HG03342 (cell line): ENCODE results near the gene ARHGAP28.
"Not testable (repeated sequence)": the region's sequence is repeated elsewhere in the genome, so short reads cannot be mapped to it uniquely, and the experiment has no call there.

Experiments used
- ATAC-seq: cut with Tn5 transposase; IDR thresholded peaks from one replicate; pipeline ENCODE4 v1.9.1; 2021; ENCODE audit warnings: mild to moderate bottlenecking, moderate library complexity; ENCODE audit not compliant: unreplicated experiment

The ARHGAP28 gene

GRCh38 chr18:6807515-6808257 is 78.2 kb downstream of the ARHGAP28 start:
- ATAC-seq: no peak

DNA sequence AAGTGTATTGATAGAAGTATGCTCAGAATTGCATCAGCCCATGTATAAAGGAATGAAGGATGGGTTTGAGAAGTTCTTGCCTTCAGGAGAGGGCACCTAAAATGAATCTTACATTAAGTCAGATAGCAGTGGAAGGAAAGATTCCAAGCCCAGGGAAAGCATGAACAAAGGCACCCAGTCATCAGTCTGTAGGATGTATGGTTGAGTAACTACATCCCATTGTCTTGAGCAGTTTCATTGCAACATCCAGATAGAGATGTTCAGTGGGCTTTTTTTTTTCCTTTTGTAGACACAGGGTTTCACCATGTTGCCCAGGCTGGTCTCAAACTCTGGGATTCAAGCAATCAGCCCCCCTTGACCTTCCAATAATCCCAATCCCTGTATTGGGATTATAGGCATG is 80.7 kb downstream of the ARHGAP28 start:
- ATAC-seq: no peak

- ATAC-seq: no peak
Measured at GRCh38 chr18:6811816-6812215, 82.3 kb downstream of the ARHGAP28 start.

GRCh38 chr18:6814882-6815425 is 85.4 kb downstream of the ARHGAP28 start:
- no peak for ATAC-seq

DNA sequence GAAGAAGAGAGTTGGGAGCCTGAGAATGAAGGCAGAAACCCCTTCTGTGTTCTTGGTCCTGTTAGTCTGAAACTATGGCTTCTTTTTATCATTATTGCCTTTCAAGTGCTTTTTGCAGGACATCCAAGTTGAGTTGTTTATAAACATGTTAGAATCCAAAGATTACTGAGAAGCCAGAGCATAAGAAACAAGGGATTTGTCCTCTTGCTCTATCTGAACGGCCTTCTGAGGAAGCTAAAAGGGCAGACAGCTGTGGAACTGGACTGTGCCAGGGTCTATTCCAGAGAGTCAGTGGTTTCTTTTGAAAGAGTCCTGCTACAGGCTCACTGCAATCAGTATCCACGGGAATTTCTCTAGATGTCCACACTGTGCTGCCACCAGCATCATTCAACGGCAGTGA is 86.6 kb downstream of the ARHGAP28 start:
- ATAC-seq: no peak

- no peak for ATAC-seq
Measured at GRCh38 chr18:6819332-6819731, 89.8 kb downstream of the ARHGAP28 start.

- ATAC-seq: no peak
Measured at GRCh38 chr18:6820314-6820713, 90.8 kb downstream of the ARHGAP28 start.

DNA sequence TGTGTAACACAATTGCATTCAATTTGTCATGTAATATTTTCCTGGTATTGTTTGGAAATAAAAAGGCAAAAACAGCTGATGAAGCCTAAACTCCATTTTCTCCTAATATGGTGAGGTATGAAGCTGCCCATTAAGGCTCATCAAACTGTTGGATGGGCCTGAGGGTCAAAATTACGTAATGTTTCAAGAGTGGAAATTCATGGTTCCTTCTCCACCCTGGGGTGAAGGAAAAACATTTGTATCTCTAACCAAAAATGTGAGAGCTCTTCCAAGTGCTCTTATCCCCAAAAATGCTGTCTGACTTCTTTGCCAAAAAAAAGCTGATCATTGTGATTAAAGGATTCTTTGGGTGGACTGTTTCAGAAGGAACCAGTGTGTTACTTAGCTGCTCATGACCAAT is 91.8 kb downstream of the ARHGAP28 start:
- no peak for ATAC-seq

DNA sequence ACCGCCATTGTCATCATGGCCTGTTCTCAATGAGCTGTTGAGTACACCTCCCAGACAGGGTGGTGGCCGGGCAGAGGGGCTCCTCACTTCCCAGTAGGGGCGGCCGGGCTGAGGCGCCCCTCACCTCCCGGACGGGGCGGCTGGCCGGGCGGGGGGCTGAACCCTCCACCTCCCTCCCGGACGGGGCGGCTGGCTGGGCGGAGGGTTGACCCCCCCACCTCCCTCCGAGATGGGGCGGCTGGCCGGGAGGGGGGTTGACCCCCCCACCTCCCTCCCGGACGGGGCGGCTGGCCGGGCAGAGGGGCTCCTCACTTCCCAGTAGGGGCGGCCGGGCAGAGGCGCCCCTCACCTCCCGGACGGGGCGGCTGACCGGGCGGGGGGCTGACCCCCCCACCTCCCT is 97.6 kb downstream of the ARHGAP28 start:
- not testable (repeated sequence) for ATAC-seq

DNA sequence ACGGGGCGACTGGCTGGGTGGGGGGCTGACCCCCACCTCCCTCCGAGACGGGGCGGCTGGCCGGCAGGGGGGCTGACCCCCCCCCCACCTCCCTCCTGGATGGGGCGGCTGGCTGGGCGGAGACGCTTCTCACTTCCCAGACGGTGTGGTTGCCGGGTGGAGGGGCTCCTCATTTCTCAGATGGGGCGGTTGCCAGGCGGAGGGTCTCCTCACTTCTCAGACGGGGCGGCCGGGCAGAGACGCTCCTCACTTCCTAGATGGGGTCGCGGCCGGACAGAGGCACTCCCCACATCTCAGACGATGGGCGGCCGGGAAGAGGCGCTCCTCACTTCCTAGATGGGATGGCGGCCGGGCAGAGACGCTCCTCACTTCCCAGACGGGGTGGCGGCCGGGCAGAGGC is 98.0 kb downstream of the ARHGAP28 start:
- not testable (repeated sequence) for ATAC-seq

DNA sequence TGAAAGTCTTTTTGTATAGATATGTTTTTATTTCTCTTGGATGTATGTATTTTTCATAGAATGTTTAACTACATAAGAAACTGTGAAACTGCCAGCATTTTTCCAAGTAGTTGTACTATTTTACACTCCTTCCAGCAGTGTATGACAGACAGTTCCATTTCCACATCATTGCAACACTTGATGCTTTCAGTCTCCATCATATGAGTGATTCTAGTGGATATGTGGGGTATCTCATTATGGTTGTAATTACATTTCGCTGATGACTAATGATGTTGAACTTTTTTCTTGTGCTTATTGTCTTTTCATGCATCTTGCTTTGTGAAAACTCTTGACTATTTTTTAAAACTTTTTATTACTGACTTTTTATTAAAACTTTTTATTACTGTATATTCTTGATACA is 101.4 kb downstream of the ARHGAP28 start:
- no peak for ATAC-seq

DNA sequence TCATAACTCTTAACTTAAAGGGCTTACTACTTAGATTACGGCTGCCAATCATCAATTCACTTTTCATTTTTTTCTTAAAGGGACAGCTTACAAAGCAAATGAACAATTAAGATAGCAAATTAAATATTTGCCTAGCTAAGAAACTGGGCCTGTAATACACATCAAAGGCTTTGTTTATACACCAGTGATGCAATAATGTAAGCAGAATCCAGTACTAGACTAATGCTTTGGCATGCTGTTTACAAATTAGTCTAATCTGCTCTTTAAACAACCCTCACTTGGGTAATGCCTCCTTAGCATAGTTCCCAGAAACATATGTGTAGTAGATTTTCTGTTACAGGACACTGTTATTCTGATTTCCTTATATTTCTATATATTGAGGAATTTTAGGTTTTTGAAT is 105.8 kb downstream of the ARHGAP28 start:
- ATAC-seq: no peak

DNA sequence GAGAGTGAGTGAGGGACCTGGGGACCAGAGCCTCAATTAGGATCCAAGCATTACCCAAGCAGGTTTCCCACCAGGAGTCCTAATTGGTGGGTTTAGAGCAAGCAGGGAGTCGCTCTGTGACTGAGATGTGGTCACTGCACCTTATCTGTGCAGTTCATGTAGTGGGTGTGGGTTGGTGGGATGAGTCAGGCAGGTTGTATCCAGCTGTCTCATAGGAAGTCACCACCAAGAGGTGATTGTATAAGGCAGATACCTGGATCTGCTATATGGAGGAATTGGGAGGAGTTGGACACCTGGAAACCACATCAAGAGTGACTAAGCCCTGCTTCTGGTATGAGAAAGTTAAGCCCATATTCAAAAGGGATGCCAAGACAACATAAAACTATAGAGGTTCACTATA is 106.8 kb downstream of the ARHGAP28 start:
- ATAC-seq: no peak

DNA sequence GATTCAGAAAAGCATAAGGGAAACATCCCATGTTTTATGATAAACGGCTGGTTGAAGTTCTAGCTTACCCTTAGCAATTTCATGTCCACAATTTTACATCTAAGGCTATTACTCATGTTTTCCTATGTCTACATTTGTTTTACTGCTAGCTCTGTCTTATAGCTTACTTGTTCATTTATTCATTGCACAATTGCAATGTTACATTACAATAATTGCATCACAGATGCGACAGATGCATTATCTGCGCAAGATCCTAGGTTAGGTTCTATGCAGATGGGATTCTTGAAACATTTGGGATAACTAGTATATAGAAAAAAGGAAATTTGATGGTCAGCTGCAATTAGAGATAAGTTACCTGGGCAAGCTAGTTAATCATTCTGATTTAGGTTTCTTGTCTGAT is 108.4 kb downstream of the ARHGAP28 start:
- ATAC-seq: no peak

DNA sequence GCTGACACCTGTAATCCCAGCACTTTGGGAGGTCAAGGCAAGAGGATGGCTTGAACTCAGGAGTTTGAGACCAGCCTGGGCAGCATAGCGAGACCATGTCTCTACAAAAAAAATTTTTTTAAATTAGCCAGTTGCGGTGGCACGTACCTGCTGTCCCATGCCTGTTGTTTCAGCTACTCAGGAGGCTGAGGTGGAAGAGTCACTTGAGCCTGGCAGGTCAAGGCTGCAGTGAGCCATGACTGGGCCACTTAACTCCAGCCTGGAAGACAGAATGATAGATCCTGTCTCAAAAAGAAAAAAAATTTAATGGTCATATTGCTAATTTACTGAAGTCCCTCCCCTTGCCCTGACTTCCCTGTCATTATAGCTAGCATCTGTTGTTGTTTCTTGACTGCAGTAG is 112.6 kb downstream of the ARHGAP28 start:
- ATAC-seq: no peak

DNA sequence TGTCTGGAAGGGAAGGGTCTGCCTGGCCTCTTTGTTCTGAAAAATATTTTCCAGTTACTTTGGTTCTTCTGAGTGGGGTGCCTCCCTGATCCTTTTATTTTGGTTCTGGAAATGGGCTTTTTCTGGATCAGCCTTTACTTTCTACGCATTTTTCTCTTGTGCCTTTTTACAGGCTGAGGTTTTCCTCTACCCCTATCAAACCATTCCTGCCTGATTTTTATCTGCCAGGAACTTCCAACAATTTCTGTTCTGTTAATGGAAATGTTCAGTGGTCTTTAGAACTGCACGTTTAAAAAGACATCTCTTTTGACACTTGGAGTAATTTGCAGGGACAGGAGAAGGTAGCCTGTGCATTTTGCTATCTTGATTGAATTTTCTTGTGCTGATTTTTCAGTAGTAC is 113.8 kb downstream of the ARHGAP28 start:
- no peak for ATAC-seq

DNA sequence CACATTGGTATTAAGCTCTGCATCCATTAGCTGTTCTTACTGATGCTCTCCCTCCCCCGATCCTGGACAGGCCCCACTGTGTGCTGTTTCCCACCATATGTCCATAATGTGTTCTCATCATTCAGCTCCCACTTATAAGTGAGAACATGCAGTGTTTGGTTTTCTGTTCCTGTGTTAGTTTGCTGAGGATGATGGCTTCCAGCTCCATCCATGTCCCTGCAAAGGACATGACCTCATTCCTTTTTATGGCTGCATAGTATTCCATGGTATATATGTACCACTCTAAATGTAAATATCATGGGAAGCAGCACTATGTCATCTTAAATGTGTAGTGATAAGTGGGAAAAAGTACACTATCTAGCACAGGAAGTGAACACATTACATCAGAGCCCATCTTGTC is 116.0 kb downstream of the ARHGAP28 start:
- ATAC-seq: not testable (repeated sequence)

DNA sequence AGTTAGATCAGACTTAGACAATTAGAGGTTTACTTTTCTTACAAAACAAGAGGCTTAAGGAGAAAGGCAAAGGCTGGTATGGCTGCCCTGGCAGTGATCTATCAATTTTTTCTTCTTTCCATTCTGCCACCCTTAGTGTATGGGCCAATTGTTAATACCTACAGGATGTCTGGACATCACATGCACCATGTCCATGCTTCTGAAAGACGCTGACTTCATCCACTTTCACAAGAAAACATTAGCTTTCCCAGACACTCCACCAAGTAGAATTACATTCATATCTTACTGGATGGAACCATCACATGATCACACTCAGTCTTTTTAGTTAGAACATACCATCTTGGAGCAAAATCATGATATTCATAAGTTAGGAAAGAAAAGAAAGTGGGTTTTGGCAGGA is 120.9 kb downstream of the ARHGAP28 start:
- no peak for ATAC-seq

- ATAC-seq: no peak
Measured at GRCh38 chr18:6851480-6851879, 122.0 kb downstream of the ARHGAP28 start.

- no peak for ATAC-seq
Measured at GRCh38 chr18:6854811-6855210, 125.3 kb downstream of the ARHGAP28 start.

DNA sequence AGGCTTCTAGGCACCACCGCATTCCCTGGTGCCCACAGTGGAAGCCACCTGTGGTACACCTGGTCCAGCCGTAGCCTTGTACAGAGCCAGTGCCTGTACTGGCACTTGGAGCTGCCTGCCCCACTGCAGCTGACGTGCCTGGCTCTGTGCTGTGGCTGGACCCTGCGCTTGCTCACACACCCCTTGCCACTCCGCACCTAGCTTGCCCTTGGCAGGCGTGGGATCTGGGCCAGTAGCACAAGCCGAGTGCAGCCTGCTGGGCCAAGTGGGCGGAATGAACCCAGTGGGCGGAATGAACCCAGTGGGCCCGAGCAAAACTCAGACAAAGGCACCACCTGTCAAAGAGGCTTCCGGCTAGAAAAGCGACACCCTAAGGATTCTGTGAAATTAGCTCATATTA is 126.3 kb downstream of the ARHGAP28 start:
- no peak for ATAC-seq

DNA sequence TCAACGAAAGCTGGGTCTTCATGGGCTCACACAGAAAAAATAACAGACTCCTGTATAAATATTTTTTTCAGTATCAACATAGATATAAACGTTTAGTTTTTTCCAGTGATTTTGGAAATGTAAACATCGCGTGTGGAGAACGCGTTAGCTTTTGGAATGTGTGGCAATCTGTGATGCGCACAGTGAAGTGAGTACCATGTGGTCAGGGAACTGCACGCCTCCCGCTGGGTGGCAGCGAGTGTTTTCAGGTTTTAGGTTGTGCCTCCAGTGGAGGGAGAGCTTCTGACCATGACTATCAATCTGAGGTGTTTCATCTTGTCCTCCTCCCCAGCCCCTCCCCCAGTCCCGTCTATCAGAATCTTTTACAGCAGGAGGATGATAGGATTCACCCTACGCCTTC is 127.8 kb downstream of the ARHGAP28 start:
- no peak for ATAC-seq
